ENCODE data around the gene ADSL.

Gene ADSL

DNA sequence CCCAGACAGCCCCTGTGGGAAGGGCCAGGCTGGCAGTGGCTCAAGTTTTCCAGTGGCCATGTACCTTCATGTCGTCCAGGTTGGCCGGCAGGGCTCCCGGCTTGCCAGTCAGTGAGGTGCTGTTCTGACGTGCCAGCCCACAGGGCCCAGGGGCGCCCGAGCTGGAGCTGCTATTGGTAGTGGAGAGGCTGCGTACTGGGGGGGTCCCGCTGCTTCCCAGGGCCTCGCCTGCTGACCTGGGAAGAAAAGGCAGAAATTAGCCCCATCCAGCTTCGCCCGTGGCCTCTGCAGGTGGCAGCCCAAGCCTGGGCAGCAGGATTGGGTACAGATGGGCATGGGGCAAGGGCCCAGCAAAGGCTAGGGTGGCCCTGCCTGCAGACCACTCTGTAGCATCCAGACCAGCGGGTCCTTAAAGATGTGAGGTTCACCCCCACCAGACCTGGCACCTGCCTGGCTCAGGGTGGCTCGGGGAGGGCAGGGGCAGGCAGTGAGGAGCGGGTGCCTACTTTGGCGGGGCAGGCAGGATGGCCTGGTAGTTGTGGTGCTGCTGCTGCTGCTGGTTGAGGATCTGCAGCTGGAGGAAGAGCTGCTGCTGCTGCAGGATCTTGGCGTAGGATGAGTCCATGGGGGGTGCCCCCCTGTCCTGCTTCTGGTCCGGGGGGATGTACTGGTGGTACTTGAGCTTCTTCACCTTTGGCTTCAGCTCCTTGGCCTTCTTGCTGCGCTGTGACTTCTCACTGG lies 74.2 kb downstream of the ADSL start:
- no peak for DNase-seq

DNA sequence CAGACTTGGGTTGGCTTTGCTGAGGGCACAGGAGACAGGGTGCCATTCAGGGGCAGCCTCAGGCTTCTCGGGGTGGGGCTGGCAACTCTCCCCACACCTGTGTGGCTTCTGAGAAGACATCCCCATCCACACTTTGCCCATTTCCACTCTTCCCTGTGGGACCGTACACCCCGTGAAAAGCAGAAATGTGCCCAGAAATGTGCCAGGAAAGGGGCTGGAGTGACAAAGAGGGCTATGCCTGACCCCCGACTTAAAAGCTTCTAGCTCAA lies 74.7 kb downstream of the ADSL start:
- no peak for DNase-seq

DNA sequence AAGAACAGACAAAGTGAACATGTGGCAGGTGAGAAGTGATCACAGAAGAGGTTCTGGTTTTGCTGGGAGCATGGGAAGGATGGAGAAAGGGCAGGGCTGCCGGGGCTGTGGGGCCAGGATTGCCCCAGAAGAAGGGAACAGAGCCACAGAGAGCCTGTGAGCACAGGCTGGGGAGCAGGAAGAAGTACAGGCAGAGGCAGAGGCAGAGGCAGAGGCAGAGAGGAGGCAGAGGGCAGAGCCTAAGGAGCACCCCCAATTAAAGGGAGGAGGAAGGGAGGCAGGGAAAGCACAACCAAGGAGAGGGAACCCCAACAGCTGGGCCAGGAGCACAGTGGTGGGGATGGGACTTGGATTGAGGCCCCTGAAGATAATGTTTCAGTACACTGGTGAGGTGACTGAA lies 75.6 kb downstream of the ADSL start:
- DNase-seq: no peak

DNA sequence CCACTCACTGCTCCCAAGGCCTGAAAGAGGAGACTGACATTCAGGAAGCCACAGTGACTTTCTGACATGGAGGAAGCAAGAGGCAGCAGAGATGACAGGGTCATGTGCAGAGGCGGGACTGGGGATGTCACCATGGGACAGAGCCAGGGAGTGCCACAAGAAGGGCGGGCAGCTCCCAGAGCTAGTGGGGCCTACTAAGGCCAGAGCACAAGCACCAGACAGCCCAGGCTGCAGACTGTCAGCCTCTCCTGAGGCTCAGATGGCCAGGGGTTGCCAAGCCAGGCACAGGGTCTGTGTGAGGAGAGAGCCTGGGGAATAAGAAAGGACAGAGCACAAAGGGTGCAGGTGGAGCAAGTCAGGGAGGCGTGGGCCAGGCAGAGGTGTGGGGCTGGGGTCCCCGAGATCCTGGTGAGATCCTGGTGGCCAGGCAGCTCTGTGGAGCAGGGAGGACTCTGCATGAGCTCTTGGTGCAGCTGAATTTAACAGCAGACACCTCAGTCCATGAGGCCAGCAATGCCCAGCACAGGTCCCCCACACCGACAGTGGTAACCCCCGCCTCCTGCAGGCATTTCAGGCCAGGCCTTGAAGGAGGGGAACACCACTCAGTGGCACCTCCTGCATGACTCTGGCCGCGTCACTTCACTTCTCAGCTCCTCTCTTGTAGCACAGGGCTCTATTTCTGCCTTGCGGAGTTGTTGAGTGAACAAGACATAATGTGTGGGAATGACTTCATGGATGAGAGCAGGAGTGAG lies 76.4 kb downstream of the ADSL start:
- DNase-seq: no peak

DNA sequence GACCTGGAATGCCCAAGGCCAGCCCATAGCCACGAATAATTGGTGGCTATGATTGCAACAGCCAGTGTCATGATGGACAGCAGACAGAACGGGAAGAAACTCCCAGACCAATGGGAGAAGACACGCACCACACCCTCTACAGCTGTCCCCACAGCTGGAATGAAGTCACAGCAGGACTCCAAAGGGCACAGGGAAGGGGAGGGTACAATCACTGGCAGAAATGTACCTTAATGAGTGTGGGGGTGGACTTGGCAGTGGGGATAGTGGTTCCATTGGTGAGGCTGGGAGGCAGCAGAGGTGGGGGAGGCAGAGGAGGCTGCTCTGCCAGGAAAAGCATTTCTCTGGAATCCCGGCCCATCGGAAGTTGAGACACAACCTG lies 77.0 kb downstream of the ADSL start:
- no peak for DNase-seq

DNA sequence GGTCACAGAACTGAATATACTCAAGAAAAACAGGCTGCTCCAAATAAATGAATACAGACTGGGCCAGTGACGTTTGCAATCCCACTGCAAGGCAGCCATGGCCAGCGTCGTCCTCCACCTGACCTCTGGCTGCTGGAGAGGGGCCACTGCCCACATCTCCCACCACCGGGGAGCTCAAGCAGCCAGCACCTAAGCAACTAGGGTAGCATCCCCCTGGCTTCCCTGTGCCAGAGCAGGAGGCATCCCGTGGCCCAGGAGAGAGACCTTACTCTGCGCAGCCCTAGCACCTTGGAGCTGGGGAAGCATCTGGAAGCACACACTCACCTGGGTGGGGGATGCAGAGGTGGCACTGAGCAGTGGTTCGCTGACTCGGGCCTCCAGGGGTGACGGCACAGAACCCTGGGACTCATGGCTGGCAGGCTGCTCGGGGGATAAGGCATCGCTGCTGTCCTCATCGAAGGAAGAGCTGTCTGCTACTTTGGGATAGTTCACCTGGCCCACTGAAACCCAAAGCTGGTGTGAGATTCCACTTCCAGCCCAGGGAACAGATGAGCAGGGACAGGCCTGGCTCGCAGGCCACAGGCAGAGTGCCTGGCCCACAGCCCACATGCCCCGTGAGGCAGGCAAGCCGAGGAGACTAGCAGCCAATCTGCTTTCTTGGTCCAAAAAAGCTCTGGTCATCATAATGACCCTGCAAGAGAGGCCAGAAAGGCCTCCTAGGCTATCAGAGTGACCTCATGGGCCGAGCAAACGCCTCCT lies 77.8 kb downstream of the ADSL start:
- no peak for DNase-seq

DNA sequence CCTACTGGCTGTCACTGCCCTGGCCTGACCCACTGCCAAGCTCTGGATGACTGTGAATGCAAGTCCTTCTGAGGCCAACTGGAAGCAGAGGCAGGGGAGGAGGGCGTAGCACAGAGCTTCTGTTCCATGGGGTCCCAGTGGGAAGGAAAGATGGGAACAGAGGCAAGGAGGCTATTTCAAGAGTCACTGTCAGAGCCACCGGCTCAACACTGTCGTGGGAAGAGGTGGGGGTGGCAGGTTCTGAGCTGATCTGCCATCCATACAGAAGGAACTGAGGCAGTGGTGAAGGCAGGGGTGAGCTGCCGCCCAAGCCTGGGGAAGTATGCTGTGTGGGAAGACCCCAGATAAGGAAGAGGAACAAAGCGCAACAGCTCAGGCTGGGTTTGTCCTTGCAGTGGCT lies 78.8 kb downstream of the ADSL start:
- DNase-seq: no peak

DNA sequence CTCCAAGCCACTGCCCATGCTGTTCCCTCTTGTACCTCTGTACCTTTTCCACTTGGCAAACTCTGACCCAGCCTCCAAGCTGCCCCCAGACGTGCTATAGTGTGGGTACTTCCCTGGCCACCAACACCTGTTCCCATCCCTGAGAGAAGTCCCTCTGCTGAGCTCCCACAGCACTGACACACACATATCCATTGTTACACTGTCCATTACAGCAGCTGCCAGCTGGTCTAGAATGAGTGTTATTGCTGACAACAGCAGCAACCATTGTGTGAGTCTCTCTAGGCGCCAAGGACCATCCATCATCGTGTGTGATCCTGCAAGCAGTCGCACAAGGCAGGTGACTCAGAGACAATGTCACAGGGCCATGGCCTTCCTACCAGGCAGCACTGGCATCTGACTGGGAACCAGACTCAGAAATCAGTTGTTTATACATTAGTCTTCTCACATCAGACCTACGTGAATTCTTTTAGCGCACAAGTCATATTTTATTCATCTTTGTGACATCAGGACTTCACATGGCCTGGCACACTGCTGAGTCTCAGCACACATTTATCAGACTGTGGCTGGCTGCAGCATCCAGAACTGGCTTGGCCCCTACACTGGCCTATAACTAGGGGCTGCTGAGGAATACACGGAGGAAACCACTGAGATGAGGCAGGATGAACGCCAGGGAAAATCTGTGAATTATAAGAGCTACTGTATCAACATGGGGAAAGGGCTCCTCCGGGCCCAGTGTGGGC lies 80.5 kb downstream of the ADSL start:
- no peak for DNase-seq

DNA sequence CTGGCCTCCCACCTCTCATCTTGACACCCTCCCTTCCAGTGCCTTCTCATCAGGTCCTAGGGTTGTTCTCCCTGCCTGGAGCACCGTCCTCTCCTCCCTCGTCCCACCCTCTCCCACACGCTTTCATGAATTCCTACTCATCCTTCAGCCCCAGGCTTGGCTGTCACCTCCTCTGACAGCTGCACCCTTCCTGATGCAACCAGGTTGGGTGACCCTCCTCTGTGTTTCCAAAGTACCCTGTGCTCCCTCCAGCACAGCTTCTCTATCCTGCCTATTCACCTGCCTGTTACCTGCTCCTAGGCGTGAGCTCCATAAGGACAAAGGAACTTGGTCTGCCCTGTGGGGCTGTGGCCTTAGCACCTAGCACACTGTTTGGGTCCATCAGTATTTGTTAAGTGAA lies 82.5 kb downstream of the ADSL start:
- no peak for DNase-seq

DNA sequence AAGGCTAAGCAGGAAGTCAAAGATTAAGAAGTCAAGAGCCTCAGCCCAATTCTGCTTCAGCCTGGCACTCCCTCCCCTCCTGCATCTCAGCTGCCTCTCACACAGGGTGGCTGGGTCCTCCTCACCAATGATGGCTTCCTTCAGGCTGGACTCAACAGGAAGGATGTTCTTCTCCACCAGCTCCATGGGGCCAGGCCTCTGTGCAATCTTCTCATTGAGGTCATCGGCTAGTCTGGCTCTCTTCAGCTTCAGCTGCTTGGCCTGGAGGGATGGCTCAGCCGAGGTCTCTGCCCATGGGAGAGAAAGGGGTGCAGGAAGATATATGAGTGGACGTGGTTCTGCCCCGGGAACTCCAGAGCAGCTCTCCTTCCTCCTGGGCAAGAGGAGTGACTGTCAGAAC lies 83.2 kb downstream of the ADSL start:
- DNase-seq: no peak

DNA sequence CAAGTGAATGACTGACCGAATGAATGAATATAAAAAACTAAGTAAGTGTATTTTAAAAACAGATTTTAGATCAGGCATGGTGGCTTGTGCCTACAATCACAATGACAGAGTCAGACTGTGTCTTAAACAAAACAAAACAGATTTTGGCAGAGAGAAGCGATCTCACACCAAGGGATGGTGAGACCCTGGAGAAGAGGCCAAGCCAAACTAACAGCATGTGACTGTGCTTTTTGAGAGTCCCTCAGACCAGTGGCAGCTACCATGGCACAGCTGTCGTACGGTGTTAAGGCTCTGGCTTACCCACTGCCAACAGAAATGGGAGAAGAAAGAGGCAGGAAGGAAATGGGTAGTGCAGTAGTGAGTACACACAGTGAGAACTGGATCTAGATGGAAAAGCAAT lies 84.7 kb downstream of the ADSL start:
- DNase-seq: no peak

DNA sequence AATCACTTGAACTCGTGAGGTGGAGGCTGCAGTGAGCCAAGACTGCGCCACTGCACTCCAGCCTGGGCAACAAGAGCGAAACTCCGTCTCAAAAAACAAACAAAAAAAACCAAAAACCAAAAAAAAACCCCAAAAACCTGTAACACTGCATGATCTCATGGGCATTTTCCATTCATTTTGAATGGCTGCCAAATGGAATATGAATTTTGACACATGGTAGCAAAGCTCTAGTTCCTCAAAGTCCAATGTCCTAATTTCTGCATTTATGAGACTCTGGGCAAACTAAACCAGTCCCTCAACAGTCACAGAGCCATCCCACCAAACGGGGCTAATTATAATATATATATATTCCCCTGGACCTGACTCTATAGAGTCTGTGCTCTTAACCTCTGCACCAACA lies 85.9 kb downstream of the ADSL start:
- no peak for DNase-seq

DNA sequence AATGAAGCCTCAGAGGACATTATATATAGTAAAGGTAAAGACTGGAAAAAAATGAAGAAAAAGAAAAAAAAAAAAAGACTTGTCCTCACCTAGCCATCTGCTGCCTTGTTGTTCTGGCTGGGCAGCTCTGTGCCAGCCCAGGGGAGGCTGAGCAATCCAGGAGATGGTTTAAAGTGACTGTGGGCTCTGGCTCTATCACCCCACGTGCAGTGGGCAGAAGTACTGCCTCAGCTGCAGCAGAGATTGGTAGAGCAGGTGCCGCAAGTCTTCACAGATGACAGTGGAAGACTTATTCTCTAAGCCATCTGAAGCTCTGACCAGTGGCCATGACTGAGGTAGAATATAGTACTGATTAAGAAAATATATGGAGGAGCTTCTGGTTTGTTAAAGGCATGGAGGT lies 86.3 kb downstream of the ADSL start:
- no peak for DNase-seq

DNA sequence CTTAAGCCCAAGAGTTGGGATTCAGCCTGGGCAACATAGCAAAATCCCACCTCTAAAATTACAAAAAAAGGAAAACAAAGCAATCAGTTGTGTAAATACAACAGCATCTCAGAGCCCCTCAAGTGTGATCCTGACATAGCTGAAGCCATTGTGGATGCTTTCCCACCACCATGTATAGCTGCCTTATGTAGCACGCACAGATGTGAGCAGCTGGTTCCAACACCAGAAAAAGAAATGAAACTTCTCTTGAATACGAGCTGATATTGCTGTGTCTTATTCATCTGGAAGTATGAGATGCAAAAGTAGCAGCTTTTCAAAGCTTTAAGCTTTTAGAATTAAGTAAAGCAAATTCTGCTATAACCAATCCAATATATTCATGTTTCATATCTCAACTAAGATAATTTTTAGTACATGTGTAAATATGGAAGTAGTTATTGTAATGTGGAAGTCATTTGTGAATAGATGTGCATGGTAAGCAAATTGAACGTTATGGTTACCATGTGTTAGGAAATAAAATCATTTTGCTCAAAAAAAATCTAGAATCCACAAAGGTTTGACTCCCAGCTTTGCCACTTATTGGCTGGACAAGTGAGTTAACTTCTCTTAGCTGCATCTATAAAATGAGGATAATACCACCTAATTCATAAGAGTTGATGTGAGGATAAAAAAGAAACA lies 87.3 kb downstream of the ADSL start:
- DNase-seq: no peak

DNA sequence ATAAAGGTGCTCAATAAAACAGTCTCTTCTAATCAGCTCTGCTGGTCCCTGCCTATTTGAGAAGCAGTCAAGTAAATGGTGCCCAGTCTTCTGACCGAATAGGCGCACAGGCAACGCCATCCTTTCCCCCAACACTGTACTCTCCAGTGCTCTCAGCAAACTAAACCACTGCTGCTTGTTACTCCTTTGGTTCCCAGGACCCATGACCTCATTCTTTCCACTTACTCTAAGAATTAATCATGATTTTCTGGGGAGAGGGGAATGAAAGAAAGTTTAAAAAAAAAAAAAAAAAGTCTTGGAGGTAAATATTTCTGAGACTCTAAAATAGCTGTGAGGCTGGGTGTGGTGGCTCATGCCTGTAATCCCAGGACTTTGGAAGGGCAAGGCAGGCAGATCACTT lies 87.8 kb downstream of the ADSL start:
- no peak for DNase-seq

DNA sequence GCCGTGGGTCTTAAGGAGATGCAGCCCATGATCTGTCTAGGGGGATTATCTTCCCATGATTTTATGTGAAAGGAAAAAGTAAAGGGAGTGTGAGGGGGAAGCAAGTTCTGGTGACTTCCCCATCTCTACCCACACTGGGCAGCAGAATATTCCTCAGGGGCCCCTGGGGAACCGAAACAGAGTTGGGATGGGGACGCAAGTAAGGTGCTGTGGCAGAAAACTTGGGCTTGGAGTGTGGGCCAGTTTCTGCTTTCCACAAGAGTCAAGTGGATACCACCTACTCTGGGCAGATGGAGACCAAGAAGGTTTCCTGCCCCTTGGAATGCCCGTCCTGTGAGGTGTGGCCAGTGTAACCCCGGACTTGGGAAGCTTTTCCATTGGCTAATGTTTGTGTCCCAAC lies 88.4 kb downstream of the ADSL start:
- no peak for DNase-seq

DNA sequence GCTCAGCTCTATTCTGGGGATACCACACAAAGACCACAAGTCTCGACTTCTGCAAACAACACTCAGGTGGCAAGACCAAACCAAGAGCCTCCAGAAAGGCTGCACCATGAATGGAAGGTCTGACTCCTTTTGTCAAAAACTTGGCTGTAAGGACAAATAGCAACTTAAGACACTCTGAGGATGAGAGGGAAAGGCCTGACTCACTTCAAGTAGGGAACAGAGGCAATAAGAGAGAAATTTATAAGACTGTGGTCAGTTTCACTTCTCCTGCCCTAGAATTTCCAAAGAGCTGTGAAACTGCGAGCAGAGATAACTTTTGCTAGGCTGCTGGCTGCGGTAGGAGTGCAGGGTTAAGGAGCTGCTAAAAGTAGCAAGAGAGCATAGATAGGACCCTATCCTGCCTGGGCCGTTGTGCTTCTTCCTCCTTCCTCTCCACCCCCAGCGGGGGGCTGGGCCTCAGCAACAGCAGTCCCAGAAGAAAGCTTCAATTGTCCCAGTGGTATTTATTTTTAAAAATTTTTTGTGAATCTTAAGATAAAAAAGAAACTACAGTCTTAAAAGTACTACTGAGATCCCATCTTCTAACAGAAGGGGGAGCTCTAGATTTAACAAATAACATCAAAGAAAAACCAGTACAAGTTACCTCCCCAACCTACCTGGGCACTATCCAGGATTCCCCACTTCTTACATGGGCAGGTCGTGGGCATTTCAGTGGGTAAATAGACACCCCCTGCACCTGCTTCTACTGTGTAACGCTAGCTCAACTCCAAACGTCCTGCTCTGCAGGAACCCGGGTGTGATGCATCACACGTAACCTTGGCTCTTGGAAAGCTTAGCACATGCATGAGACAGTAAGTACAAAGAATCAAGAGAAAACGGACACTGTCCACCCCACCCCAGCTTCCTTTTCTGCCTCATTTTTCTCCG lies 90.5 kb downstream of the ADSL start:
- DNase-seq: peak; percentile 13
